K562 (cell line): Measurements from ENCODE around the gene MMGT1. TPM values are rescaled to one million over a fixed set of nuclear protein-coding genes. Genes with fewer than 3 reads are reported as not detected.

Experiments used
- ATAC-seq: fragments of 200-7000 bp; cut with Tn5 transposase; 3 replicates; pipeline ENCODE4 v1.9.1; 2020; ENCODE audit warnings: moderate library complexity
- BruUV-seq: library from RNA; stranded (reverse); fragments of 400-500 nt; replicated peaks from 2 replicates; lab custom pipeline; 2021; lab: Mats Ljungman, UMichigan
- CTCF ChIA-PET: fragments of 300-600 bp; formaldehyde crosslinking; extraction: SDS; loops from one replicate; lab custom pipeline; 2021; ENCODE audit warnings: low intra/inter-chr PET ratio; lab: Yijun Ruan, JAX
- POLR2A ChIA-PET: fragments of 300-600, 350-650 bp; sonication (Branson Sonifier 250); formaldehyde crosslinking; extraction: SDS; loops from one replicate; lab custom pipeline; 2021; ENCODE audit warnings: antibody characterized with exemption, inconsistent platforms; lab: Yijun Ruan, JAX
- DNase-seq, 4 experiments: peaks; one replicate each; pipeline versions ENCODE4 v3.0.0 to v3.0.0-alpha.2; 2011 to 2018; ENCODE audit warnings: low spot score in 3 of 4, mixed read lengths in 3 of 4; ENCODE audit errors: extremely low read depth in 1 of 4
- FAIRE-seq: peaks from 2 replicates; lab custom pipeline; 2011; peaks lifted over from hg19 to GRCh38; lab: Jason Lieb, UNC
- H2AFZ ChIP-seq: 2 replicates; pipeline ENCODE4 v1.6.0; 2011; ENCODE audit warnings: low read depth, low read length, control low read depth, inconsistent platforms
- H3K27ac ChIP-seq: fragments of 200-600 bp; 3 replicates; pipeline ENCODE4 v1.8.0; 2011; ENCODE audit warnings: low read depth, mild to moderate bottlenecking, control low read depth, inconsistent platforms, low read length, moderate library complexity, mixed read lengths; ENCODE audit errors: extremely low read depth
- H3K27me3 ChIP-seq, 2 experiments: fragments of 300-600 bp in 1 of 2; 2 replicates in 1 of 2; 3 replicates in 1 of 2; pipeline versions ENCODE4 v1.6.0 to v1.8.0; 2011; ENCODE audit warnings: inconsistent platforms in 2 of 2, low read length in 2 of 2, mild to moderate bottlenecking in 1 of 2, mixed read lengths in 1 of 2, moderate library complexity in 1 of 2; ENCODE audit not compliant: control insufficient read depth in 2 of 2, insufficient read depth in 2 of 2
- H3K36me3 ChIP-seq: fragments of 300-600 bp; 3 replicates; pipeline ENCODE4 v1.8.0; 2011; ENCODE audit warnings: mild to moderate bottlenecking, low read length, inconsistent platforms; ENCODE audit not compliant: control insufficient read depth, insufficient read depth
- H3K4me1 ChIP-seq, 2 experiments: fragments of 200-600 bp in 1 of 2; replicated peaks in 1 of 2; 2 replicates in 1 of 2; 3 replicates in 1 of 2; pipeline versions ENCODE4 v1.5.1 to v1.8.0; 2011; ENCODE audit warnings: inconsistent platforms in 2 of 2, low read length in 2 of 2, mild to moderate bottlenecking in 1 of 2, mixed read lengths in 1 of 2, moderate library complexity in 1 of 2; ENCODE audit not compliant: control insufficient read depth in 2 of 2, insufficient read depth in 2 of 2
- H3K4me2 ChIP-seq: 2 replicates; pipeline ENCODE4 v1.6.1; 2011; ENCODE audit warnings: low read length, control low read depth, inconsistent platforms, mixed read lengths; ENCODE audit not compliant: insufficient read depth
- H3K4me3 ChIP-seq: fragments of 200-600 bp; sonication (generic), shearing (Covaris generic); 2 replicates; pipeline ENCODE4 v1.5.1; 2016; ENCODE audit warnings: control low read depth, inconsistent platforms
- H3K79me2 ChIP-seq: fragments of 200-600 bp; 3 replicates; pipeline ENCODE4 v1.8.0; 2011; ENCODE audit warnings: low read length, inconsistent platforms; ENCODE audit not compliant: control insufficient read depth, insufficient read depth
- H3K9ac ChIP-seq, 2 experiments: 2 replicates each; pipeline versions ENCODE4 v1.6.0 to v1.6.1; 2011; ENCODE audit warnings: low read depth in 2 of 2, low read length in 2 of 2, control low read depth in 1 of 2, inconsistent platforms in 1 of 2, mild to moderate bottlenecking in 1 of 2, mixed read lengths in 1 of 2; ENCODE audit not compliant: insufficient read depth in 1 of 2
- H3K9me1 ChIP-seq: one replicate; pipeline ENCODE4 v1.6.0; 2011; ENCODE audit warnings: inconsistent platforms, mild to moderate bottlenecking, low read length, moderate library complexity; ENCODE audit not compliant: control insufficient read depth, insufficient read depth
- H3K9me3 ChIP-seq: replicated peaks from 2 replicates; pipeline ENCODE4 v1.5.1; 2011; ENCODE audit warnings: low read depth, low read length, inconsistent platforms; ENCODE audit not compliant: control insufficient read depth, insufficient read depth
- H4K20me1 ChIP-seq: replicated peaks from 2 replicates; pipeline ENCODE4 v1.6.1; 2011; ENCODE audit warnings: low read length, inconsistent platforms, mixed read lengths; ENCODE audit not compliant: control insufficient read depth, insufficient read depth
- CC2D1A ChIP-seq: fragments of 450-650 bp; IDR thresholded peaks from 2 replicates; pipeline ENCODE4 v1.6.1; 2017; ENCODE audit warnings: mild to moderate bottlenecking
- ELF2 ChIP-seq: fragments of 250-450 bp; sonication (Bioruptor Pico); IDR thresholded peaks from 2 replicates; pipeline ENCODE4 v1.5.0; 2021; ENCODE audit warnings: mild to moderate bottlenecking
- EP400 ChIP-seq: fragments of 450-650 bp; IDR thresholded peaks from 2 replicates; pipeline ENCODE4 v1.6.1; 2017; ENCODE audit warnings: antibody characterized with exemption, mild to moderate bottlenecking, moderate library complexity
- HDAC8 ChIP-seq: fragments of 450-650 bp; IDR thresholded peaks from 2 replicates; pipeline ENCODE4 v1.6.1; 2016; ENCODE audit warnings: mild to moderate bottlenecking, missing genetic modification characterization, moderate library complexity, missing compliant biosample characterization
- JUND ChIP-seq, 2 experiments: IDR thresholded peaks; 2 replicates in 1 of 2; 3 replicates in 1 of 2; pipeline ENCODE4 v1.6.1; 2011; ENCODE audit warnings: borderline replicate concordance in 2 of 2, low read depth in 2 of 2, low read length in 2 of 2, improper control_type of control experiment in 1 of 2, missing biosample characterization in 1 of 2, missing genetic modification characterization in 1 of 2, missing genetic modification reagents in 1 of 2
- NFATC3 ChIP-seq: fragments of 450-650 bp; IDR thresholded peaks from 2 replicates; pipeline ENCODE4 v1.6.1; 2017; ENCODE audit warnings: mild to moderate bottlenecking
- SMARCB1 ChIP-seq: IDR thresholded peaks from 2 replicates; pipeline ENCODE4 v1.6.1; 2011; ENCODE audit warnings: improper control_type of control experiment, low read depth; ENCODE audit not compliant: insufficient read length
- TCF3 ChIP-seq: sonication (generic); formaldehyde crosslinking; IDR thresholded peaks from 2 replicates; pipeline ENCODE4 v1.4.0; 2020; ENCODE audit warnings: mild to moderate bottlenecking, missing genetic modification reagents
- WGBS: fragments of 100-300 bp; shearing (Covaris generic); methylation state at CpG from one replicate; pipeline ENCODE4 v1.1.6; 2016; ENCODE audit warnings: low coverage, mixed read lengths; ENCODE audit not compliant: insufficient coverage; ENCODE audit errors: missing lambda C conversion rate; 5-methylcytosine and 5-hydroxymethylcytosine counted together
- in situ Hi-C: fragments of 300-500 bp; cut with MboI; formaldehyde crosslinking; loops from 4 replicates; pipeline ENCODE4 v1.15.0; 2018; ENCODE audit warnings: inconsistent platforms, mixed read lengths
- intact Hi-C: fragments of 100-400 bp; cut with micrococcal nuclease; formaldehyde crosslinking; loops from 2 replicates; pipeline ENCODE4 v1.14.2; 2022
- polyA plus RNA-seq, 8 experiments: library from polyadenylated mRNA; depleted of rRNA in 4 of 8; stranded (reverse) in 5 of 8; unstranded in 3 of 8; fragments of >200 nt; fragmentation: Nextera tagmentation in 2 of 8; fragmentation: Illumina TruSeq in 1 of 8; extraction: Ambion mirVana in 2 of 8; extraction: Trizol in 1 of 8; gene quantifications; 2 replicates each; pipeline versions ENCODE4 v1.2.1 to v1.2.3, GENCODE V29; 2011 to 2014; ENCODE audit warnings: inconsistent platforms in 1 of 8, missing spikeins in 1 of 8
- total RNA-seq, 7 experiments: library from RNA; depleted of rRNA in 6 of 7; stranded (reverse); fragments of >200 nt in 6 of 7; fragmentation: Illumina TruSeq in 2 of 7; extraction: Trizol in 2 of 7; gene quantifications; 2 replicates each; pipeline versions ENCODE4 v1.2.1 to v1.2.3, GENCODE V29; 2011 to 2021; ENCODE audit warnings: low replicate concordance in 1 of 7
- TF ChIP-seq, protein P1 (sequence below): fragments of 250-450 bp; sonication (Bioruptor Pico); IDR thresholded peaks from 2 replicates; pipeline ENCODE4 v1.4.0; 2020; ENCODE audit warnings: mild to moderate bottlenecking

Gene MMGT1
- total and polyA plus RNA-seq, 9 of the 15 experiments (the other 6 are each of a cell fraction or from before 2014, with no cell fraction given) = 11.3 to 25.4 (median 22.5) TPM

DNA sequence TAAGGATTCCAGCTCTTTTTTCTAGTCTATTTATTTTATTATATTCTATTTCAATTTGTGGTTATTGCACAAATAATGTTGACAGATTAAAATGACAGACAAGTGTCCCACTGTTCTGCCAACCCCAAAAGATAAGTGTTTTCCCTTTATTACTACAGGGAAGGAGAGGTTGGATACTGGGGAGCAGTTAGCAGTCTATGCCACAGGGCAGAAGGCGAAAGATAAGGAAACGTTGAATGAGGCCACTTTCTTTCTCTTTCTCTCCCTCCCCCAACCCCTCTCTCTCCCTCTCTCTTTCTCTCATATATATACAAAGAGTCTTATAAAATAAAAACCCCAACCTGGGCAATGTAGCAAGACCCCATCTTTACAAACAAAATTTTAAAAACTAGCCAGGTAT is 43.1 kb upstream of the MMGT1 start:
- 60% methylated on average over 1 of the region's 2 CpGs for WGBS
- TF ChIP-seq TCF3 (CRISPR knock-in tag) (no peak), HDAC8 (no peak), ELF2 (no peak), EP400 (no peak), JUND (IDR thresholded peaks at IDR 0.05; ENCODE audit: borderline replicate concordance, low read depth, low read length) (no peak), JUND (tag; IDR thresholded peaks at IDR 0.05; ENCODE audit: borderline replicate concordance, low read depth, low read length) (no peak), NFATC3 (no peak)
- no TSS peak for BruUV-seq
- intact Hi-C loops (no loop called here), in situ Hi-C loops (no loop called here)
- Histone ChIP-seq H3K27me3 (no peaks in the 10 kb centered on the region), H3K4me1 (no peaks in the 10 kb centered on the region), H2AFZ (no peak overlapping the region), H3K79me2 (no peaks in the 10 kb centered on the region), H4K20me1 (no peaks in the 10 kb centered on the region), H3K9me1 (no peaks in the 10 kb centered on the region), H3K9ac (no peak overlapping the region), H3K27ac (no peak overlapping the region), H3K4me2 (no peak overlapping the region), H3K4me3 (no peak overlapping the region), H3K36me3 (peaks cover 25% of the 10 kb centered on the region; the same call in 1 of the 3 replicates), H3K9me3 (no peaks in the 10 kb centered on the region)
- CTCF ChIA-PET = no interaction called here
- DNase-seq (no peak), FAIRE-seq (no peak), ATAC-seq (no peak)
- POLR2A ChIA-PET = interaction anchor here (0.8 kb wide), 1 partner anchor 9 kb away, joined by 3 read pairs; no protein-coding TSS in a partner anchor

DNA sequence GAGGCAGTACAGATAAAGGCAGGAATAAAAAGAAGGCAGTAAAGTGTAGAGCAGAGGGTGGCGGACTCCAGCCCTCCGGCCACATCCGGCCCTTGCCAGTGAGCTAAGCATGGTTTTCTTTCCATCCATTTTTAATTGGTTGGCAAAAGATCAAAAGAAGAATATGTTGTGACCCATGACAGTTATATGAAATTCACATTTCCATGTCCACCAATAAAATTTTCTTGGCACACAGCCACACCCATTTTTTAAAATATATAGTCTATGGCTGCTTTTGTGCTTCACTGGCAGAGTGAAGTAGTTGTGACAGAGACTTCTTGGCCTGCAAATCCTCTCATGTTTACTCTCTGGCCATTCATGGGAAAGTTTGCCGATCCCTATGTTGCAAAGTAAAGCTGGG is 41.2 kb upstream of the MMGT1 start:
- Histone ChIP-seq H3K4me3 (no peak overlapping the region), H3K27me3 (no peaks in the 10 kb centered on the region), H3K79me2 (no peaks in the 10 kb centered on the region), H3K9me3 (no peaks in the 10 kb centered on the region), H3K9ac (no peak overlapping the region), H3K9me1 (no peaks in the 10 kb centered on the region), H3K36me3 (peaks cover 29% of the 10 kb centered on the region; the same call in 1 of the 3 replicates), H3K4me1 (no peaks in the 10 kb centered on the region), H4K20me1 (no peaks in the 10 kb centered on the region), H3K27ac (no peak overlapping the region), H2AFZ (no peak overlapping the region), H3K4me2 (no peak overlapping the region)
- ATAC-seq (no peak), DNase-seq (no peak), FAIRE-seq (no peak)
- intact Hi-C loops (no loop called here), in situ Hi-C loops (no loop called here)
- TF ChIP-seq CC2D1A (no peak), SMARCB1 (no peak)
- TF ChIP-seq, protein P1, sequence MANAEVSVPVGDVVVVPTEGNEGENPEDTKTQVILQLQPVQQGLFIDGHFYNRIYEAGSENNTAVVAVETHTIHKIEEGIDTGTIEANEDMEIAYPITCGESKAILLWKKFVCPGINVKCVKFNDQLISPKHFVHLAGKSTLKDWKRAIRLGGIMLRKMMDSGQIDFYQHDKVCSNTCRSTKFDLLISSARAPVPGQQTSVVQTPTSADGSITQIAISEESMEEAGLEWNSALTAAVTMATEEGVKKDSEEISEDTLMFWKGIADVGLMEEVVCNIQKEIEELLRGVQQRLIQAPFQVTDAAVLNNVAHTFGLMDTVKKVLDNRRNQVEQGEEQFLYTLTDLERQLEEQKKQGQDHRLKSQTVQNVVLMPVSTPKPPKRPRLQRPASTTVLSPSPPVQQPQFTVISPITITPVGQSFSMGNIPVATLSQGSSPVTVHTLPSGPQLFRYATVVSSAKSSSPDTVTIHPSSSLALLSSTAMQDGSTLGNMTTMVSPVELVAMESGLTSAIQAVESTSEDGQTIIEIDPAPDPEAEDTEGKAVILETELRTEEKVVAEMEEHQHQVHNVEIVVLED (CRISPR knock-in tag) = no peak
- POLR2A ChIA-PET = no interaction called here
- CTCF ChIA-PET = no interaction called here
- no TSS peak for BruUV-seq
- 100% methylated on average over 1 of the region's 4 CpGs for WGBS
